GF-D8 (cell line): ENCODE data around the gene UBE2Q1.
"Not testable (repeated sequence)": the region's sequence is repeated elsewhere in the genome, so short reads cannot be mapped to it uniquely, and the experiment has no call there.

Experiments used
- DNase-seq: peaks from one replicate; lab custom pipeline; 2025; lab: John Stamatoyannopoulos, UW

UBE2Q1 gene

GRCh38 chr1:154550657-154551056, 7.8 kb downstream of the UBE2Q1 start:
- no peak for DNase-seq

GRCh38 chr1:154550070-154550469, 8.4 kb downstream of the UBE2Q1 start:
- no peak for DNase-seq

GRCh38 chr1:154549202-154549770, 9.2 kb downstream of the UBE2Q1 start:
- no peak for DNase-seq

GRCh38 chr1:154548028-154548427, 10.4 kb downstream of the UBE2Q1 start:
- no peak for DNase-seq

GRCh38 chr1:154547105-154547732, 11.2 kb downstream of the UBE2Q1 start:
- DNase-seq = no peak

- DNase-seq = peak; percentile 16
These were observed 12.0 kb downstream of the UBE2Q1 start for GRCh38 chr1:154546264-154547063.

GRCh38 chr1:154541231-154541630, 17.2 kb downstream of the UBE2Q1 start:
- no peak for DNase-seq

- no peak for DNase-seq
These were observed 18.7 kb downstream of the UBE2Q1 start for GRCh38 chr1:154539486-154540483.

- no peak for DNase-seq
These were observed 21.9 kb downstream of the UBE2Q1 start for GRCh38 chr1:154536570-154536969.

GRCh38 chr1:154533952-154534844, 24.3 kb downstream of the UBE2Q1 start:
- no peak for DNase-seq

GRCh38 chr1:154531950-154532349, 26.5 kb downstream of the UBE2Q1 start:
- DNase-seq = not testable (repeated sequence)

- DNase-seq = no peak
These were observed 29.2 kb downstream of the UBE2Q1 start for GRCh38 chr1:154529308-154529707.

- no peak for DNase-seq
These were observed 31.3 kb downstream of the UBE2Q1 start for GRCh38 chr1:154527192-154527591.

- no peak for DNase-seq
These were observed 33.6 kb downstream of the UBE2Q1 start for GRCh38 chr1:154524881-154525280.

GRCh38 chr1:154521695-154522094, 36.8 kb downstream of the UBE2Q1 start:
- DNase-seq = no peak

- no peak for DNase-seq
These were observed 38.1 kb downstream of the UBE2Q1 start for GRCh38 chr1:154520333-154520732.

GRCh38 chr1:154519591-154519991, 38.9 kb downstream of the UBE2Q1 start:
- no peak for DNase-seq

- no peak for DNase-seq
These were observed 40.8 kb downstream of the UBE2Q1 start for GRCh38 chr1:154517661-154518060.

GRCh38 chr1:154514066-154514553, 44.4 kb downstream of the UBE2Q1 start:
- DNase-seq = no peak

GRCh38 chr1:154512760-154513159, 45.7 kb downstream of the UBE2Q1 start:
- no peak for DNase-seq

- DNase-seq = no peak
These were observed 54.6 kb downstream of the UBE2Q1 start for GRCh38 chr1:154503898-154504297.
